GM13976 (cell line): ENCODE results near the gene RARRES1.

Source experiments
- DNase-seq: peaks from one replicate; pipeline ENCODE4 v3.0.0; 2012; ENCODE audit warnings: low spot score
- in situ Hi-C: fragments of 300-500 bp; cut with MboI; formaldehyde crosslinking; loops from one replicate; pipeline ENCODE4 v1.12.0; 2022; ENCODE audit warnings: low sequenced_read_pairs, mixed read lengths, inconsistent platforms; ENCODE audit not compliant: unreplicated experiment
- TF ChIP-seq, protein P1 (sequence below): IDR thresholded peaks from 2 replicates; pipeline ENCODE4 v1.5.1; 2012; ENCODE audit warnings: borderline replicate concordance, mild to moderate bottlenecking; ENCODE audit not compliant: insufficient read depth; ENCODE audit errors: extremely low read depth, missing control alignments, control extremely low read depth

The RARRES1 gene

DNA sequence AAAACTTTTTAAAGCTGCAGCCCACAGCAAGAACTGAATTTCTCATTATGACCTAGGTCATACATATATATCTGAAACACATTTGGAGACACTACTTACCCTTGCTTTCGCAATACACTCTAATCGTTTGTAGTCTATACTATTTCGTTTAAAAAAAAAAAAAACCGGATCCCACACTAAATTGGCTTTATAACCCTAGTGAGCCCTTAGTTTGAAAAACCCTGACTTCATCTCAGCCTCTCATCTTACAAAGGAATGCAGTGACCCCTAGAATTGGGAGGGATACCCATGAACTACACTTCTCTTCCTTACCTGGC lies 4.2 kb downstream of the RARRES1 start:
- TF ChIP-seq, protein P1, sequence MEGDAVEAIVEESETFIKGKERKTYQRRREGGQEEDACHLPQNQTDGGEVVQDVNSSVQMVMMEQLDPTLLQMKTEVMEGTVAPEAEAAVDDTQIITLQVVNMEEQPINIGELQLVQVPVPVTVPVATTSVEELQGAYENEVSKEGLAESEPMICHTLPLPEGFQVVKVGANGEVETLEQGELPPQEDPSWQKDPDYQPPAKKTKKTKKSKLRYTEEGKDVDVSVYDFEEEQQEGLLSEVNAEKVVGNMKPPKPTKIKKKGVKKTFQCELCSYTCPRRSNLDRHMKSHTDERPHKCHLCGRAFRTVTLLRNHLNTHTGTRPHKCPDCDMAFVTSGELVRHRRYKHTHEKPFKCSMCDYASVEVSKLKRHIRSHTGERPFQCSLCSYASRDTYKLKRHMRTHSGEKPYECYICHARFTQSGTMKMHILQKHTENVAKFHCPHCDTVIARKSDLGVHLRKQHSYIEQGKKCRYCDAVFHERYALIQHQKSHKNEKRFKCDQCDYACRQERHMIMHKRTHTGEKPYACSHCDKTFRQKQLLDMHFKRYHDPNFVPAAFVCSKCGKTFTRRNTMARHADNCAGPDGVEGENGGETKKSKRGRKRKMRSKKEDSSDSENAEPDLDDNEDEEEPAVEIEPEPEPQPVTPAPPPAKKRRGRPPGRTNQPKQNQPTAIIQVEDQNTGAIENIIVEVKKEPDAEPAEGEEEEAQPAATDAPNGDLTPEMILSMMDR: no peak
- no peak for DNase-seq
- in situ Hi-C loops: loop anchor here (10.0 kb wide), 1 partner anchor 67 kb away; no protein-coding TSS in a partner anchor

- in situ Hi-C loops: loop anchor here (10.0 kb wide), 1 partner anchor 67 kb away; no protein-coding TSS in a partner anchor
- DNase-seq: peak; percentile 79
- TF ChIP-seq, protein P1: peak; percentile 88
Observed at GRCh38 chr3:158727206-158728060, 4.8 kb downstream of the RARRES1 start.

DNA sequence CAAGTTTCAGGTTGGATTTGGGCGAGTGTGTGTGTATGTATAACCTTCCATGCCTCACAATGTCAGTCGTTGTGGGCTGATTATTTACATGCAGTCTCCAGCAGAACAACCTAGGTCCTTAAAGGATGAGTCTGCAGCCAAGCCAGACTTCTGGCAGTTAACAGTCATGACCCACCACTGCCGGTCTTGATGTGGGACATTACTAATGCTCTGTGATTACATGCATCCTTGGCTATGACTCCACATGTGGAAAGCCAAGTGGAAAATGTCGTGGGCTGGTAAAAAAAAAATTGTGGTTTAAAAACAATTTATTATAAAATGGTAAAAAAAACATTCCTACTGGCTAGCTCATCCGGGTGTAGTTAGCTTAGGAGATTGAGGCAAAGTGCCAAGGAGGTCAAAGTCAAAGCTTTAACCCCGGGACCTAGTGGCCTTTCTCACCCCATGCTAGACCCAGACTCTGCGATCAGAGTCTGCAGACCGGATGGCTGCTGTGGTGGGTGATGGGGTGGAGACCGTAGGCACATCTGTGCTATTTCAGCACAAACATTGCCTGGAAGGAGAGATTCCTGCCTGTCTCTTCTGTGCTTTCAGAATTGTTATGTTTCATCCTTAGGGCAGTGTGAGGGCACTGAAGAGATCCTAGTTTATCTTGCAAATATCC lies 6.8 kb downstream of the RARRES1 start:
- in situ Hi-C loops: loop anchor here (10.0 kb wide), 1 partner anchor 69 kb away; no protein-coding TSS in a partner anchor
- DNase-seq: no peak
- TF ChIP-seq, protein P1: no peak

DNA sequence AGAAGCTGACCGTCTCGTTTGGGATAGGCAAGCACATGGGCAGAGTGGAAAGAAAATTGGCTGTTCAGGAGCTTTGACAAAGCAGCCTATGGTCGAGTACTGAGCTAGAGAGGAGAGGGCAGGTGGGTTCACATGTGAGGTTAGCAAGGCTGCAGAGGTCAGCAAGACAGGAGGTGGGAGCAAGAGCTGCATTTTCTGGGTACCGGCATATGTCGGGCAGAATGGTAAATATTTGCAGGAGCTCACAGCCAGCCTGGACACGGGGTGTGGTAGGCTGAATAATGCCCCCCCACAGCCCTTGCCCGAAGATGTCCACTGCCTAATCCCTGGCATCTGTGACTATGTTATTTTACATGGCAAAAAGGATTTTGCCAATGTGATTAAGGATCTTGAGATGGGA lies 8.3 kb downstream of the RARRES1 start:
- TF ChIP-seq, protein P1: no peak
- in situ Hi-C loops: loop anchor here (10.0 kb wide), 1 partner anchor 71 kb away; no protein-coding TSS in a partner anchor
- no peak for DNase-seq

DNA sequence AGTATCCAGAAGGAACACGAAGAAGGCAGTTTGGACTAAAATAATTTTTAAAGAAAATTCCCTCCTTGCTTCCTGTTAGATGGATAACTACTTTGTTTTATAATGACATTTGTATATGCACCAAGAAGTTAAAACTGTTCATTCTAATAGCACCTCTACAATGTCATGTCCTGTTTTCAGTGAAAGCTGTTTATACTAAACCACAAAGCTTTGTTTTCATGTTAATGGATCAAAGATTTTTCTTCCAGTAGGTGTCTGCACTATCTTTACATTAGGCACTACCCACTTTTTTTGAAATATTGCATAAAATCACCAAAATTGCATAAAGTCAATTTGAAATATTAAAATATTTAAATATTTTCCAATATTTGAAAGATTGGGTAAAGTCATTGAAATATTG lies 10.1 kb downstream of the RARRES1 start:
- in situ Hi-C loops: loop anchor here (10.0 kb wide), 1 partner anchor 73 kb away; no protein-coding TSS in a partner anchor
- TF ChIP-seq, protein P1: no peak
- DNase-seq: no peak

GRCh38 chr3:158718490-158719170 lies 13.6 kb downstream of the RARRES1 start:
- TF ChIP-seq, protein P1: no peak
- in situ Hi-C loops: no loop called here
- DNase-seq: no peak
